HEK293 (cell line): ENCODE measurements around the gene BCORL1.
A peak's percentile ranks its signal among the peaks of the same experiment; 100 is the strongest.

ENCODE experiments used
- GFI1B ChIP-seq: fragments of 450-650 bp; formaldehyde crosslinking; IDR thresholded peaks from 2 replicates; pipeline ENCODE4 v1.5.1; 2016; ENCODE audit warnings: missing biosample characterization, missing genetic modification characterization
- HOXC10 ChIP-seq: sonication (generic); formaldehyde crosslinking; IDR thresholded peaks from 2 replicates; pipeline ENCODE4 v1.8.1; 2023; ENCODE audit warnings: mild to moderate bottlenecking, missing genetic modification reagents
- KLF16 ChIP-seq: fragments of 450-650 bp; formaldehyde crosslinking; IDR thresholded peaks from 2 replicates; pipeline ENCODE4 v1.5.1; 2017; ENCODE audit warnings: missing biosample characterization, missing genetic modification characterization
- KLF9 ChIP-seq: fragments of 450-650 bp; formaldehyde crosslinking; IDR thresholded peaks from 2 replicates; pipeline ENCODE4 v1.5.1; 2016; ENCODE audit warnings: missing biosample characterization, missing genetic modification characterization, low read depth
- REST ChIP-seq: fragments of 450-650 bp; formaldehyde crosslinking; IDR thresholded peaks from 2 replicates; pipeline ENCODE4 v1.5.1; 2016; ENCODE audit warnings: missing biosample characterization, missing genetic modification characterization
- TRIM28 ChIP-seq: IDR thresholded peaks from 2 replicates; pipeline ENCODE4 v1.6.1; 2011; ENCODE audit warnings: low read length, control low read depth, borderline replicate concordance
- ZBTB7A ChIP-seq: fragments of 450-650 bp; formaldehyde crosslinking; IDR thresholded peaks from 2 replicates; pipeline ENCODE4 v1.5.1; 2016; ENCODE audit warnings: low read depth, missing biosample characterization, missing genetic modification characterization
- ZFP41 ChIP-seq: fragments of 450-650 bp; formaldehyde crosslinking; IDR thresholded peaks from 2 replicates; pipeline ENCODE4 v1.5.1; 2016; ENCODE audit warnings: missing biosample characterization, missing genetic modification characterization, borderline replicate concordance
- ZNF133 ChIP-seq: fragments of 450-650 bp; formaldehyde crosslinking; IDR thresholded peaks from 2 replicates; pipeline ENCODE4 v1.5.1; 2016; ENCODE audit warnings: missing biosample characterization, missing genetic modification characterization
- ZNF157 ChIP-seq: fragments of 450-650 bp; formaldehyde crosslinking; IDR thresholded peaks from 2 replicates; pipeline ENCODE4 v1.5.1; 2016; ENCODE audit warnings: missing biosample characterization, missing genetic modification characterization
- ZNF19 ChIP-seq: fragments of 450-650 bp; formaldehyde crosslinking; IDR thresholded peaks from 2 replicates; pipeline ENCODE4; 2016; ENCODE audit warnings: missing biosample characterization, missing genetic modification characterization, low read depth
- ZNF223 ChIP-seq: fragments of 450-650 bp; formaldehyde crosslinking; IDR thresholded peaks from 2 replicates; pipeline ENCODE4 v1.5.1; 2016; ENCODE audit warnings: missing biosample characterization, missing genetic modification characterization
- ZNF248 ChIP-seq: fragments of 450-650 bp; formaldehyde crosslinking; IDR thresholded peaks from 2 replicates; pipeline ENCODE4 v1.5.1; 2017; ENCODE audit warnings: missing biosample characterization, missing genetic modification characterization
- ZNF341 ChIP-seq: fragments of 450-650 bp; formaldehyde crosslinking; IDR thresholded peaks from 2 replicates; pipeline ENCODE4; 2016; ENCODE audit warnings: low read depth, missing biosample characterization, missing genetic modification characterization
- ZNF394 ChIP-seq: fragments of 450-650 bp; formaldehyde crosslinking; IDR thresholded peaks from 2 replicates; pipeline ENCODE4 v1.5.1; 2016; ENCODE audit warnings: missing biosample characterization, missing genetic modification characterization, mild to moderate bottlenecking, moderate library complexity, borderline replicate concordance
- ZNF426 ChIP-seq: fragments of 450-650 bp; formaldehyde crosslinking; IDR thresholded peaks from 2 replicates; pipeline ENCODE4 v1.5.1; 2017; ENCODE audit warnings: missing biosample characterization, missing genetic modification characterization, mild to moderate bottlenecking, inconsistent platforms, moderate library complexity
- ZNF510 ChIP-seq: fragments of 450-650 bp; formaldehyde crosslinking; IDR thresholded peaks from 2 replicates; pipeline ENCODE4 v1.5.1; 2018; ENCODE audit warnings: mild to moderate bottlenecking, missing genetic modification characterization, missing biosample characterization; ENCODE audit not compliant: insufficient replicate concordance
- ZNF529 ChIP-seq: fragments of 450-650 bp; formaldehyde crosslinking; IDR thresholded peaks from 2 replicates; pipeline ENCODE4 v1.5.1; 2017; ENCODE audit warnings: missing genetic modification characterization, missing biosample characterization; ENCODE audit not compliant: insufficient replicate concordance
- ZNF555 ChIP-seq: fragments of 450-650 bp; formaldehyde crosslinking; conservative IDR thresholded peaks from 2 replicates; pipeline ENCODE4 v1.5.1; 2017; ENCODE audit warnings: missing biosample characterization, mild to moderate bottlenecking, missing genetic modification characterization, inconsistent platforms
- ZNF558 ChIP-seq: fragments of 450-650 bp; formaldehyde crosslinking; IDR thresholded peaks from 2 replicates; pipeline ENCODE4 v1.5.1; 2016; ENCODE audit warnings: missing biosample characterization, missing genetic modification characterization
- ZNF623 ChIP-seq: fragments of 450-650 bp; formaldehyde crosslinking; IDR thresholded peaks from 2 replicates; pipeline ENCODE4 v1.5.1; 2016; ENCODE audit warnings: missing biosample characterization, missing genetic modification characterization
- ZNF654 ChIP-seq: fragments of 450-650 bp; formaldehyde crosslinking; IDR thresholded peaks from 2 replicates; pipeline ENCODE4 v1.5.1; 2016; ENCODE audit warnings: low read depth, missing biosample characterization, missing genetic modification characterization
- ZNF664 ChIP-seq: fragments of 450-650 bp; formaldehyde crosslinking; IDR thresholded peaks from 2 replicates; pipeline ENCODE4 v1.5.1; 2016; ENCODE audit warnings: missing biosample characterization, missing genetic modification characterization
- ZNF670 ChIP-seq: fragments of 450-650 bp; formaldehyde crosslinking; IDR thresholded peaks from 2 replicates; pipeline ENCODE4 v1.5.1; 2016; ENCODE audit warnings: missing biosample characterization, missing genetic modification characterization, low read depth
- ZNF792 ChIP-seq: fragments of 450-650 bp; formaldehyde crosslinking; IDR thresholded peaks from 2 replicates; pipeline ENCODE4 v1.5.1; 2016; ENCODE audit warnings: missing biosample characterization, missing genetic modification characterization
- ZSCAN23 ChIP-seq: fragments of 450-650 bp; formaldehyde crosslinking; IDR thresholded peaks from 2 replicates; pipeline ENCODE4 v1.5.1; 2016; ENCODE audit warnings: missing biosample characterization, missing genetic modification characterization
- TF ChIP-seq, protein P1 (sequence below): fragments of 450-650 bp; formaldehyde crosslinking; conservative IDR thresholded peaks from 2 replicates; pipeline ENCODE4 v1.5.1; 2016; ENCODE audit warnings: low read depth, missing biosample characterization, missing genetic modification characterization
- TF ChIP-seq, protein P2 (sequence below): fragments of 450-650 bp; formaldehyde crosslinking; IDR thresholded peaks from 2 replicates; pipeline ENCODE4 v1.5.1; 2016; ENCODE audit warnings: missing biosample characterization, missing genetic modification characterization

BCORL1 gene

DNA sequence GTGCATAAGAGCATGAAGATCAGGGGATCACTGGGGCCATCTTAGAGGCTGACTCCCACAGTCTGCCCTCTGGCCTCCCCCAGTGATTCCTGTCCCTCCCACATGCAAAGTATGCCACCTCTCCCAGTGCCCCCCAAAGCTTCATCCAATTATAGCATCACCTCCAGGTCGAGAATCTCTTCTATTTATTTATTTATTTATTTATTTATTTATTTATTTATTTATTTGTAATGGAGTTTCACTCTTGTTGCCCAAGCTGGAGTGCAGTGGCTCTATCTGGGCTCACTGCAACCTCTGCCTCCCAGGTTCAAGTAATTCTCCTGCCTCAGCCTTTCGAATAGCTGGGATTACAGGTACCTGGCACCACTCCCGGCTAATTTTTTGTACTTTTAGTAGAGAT is 50.1 kb downstream of the BCORL1 start (continued):
- TF ChIP-seq ZNF558 (tag by site-specific recombination) = peak; percentile 68; the same call in 1 of the 2 replicates
- TF ChIP-seq KLF16 (tag by site-specific recombination) = no peak
- peak; percentile 44; the same call in 1 of the 2 replicates for TF ChIP-seq GFI1B
- TF ChIP-seq ZNF664 (tag by site-specific recombination) = 0 out of 2 replicates have a peak, but pooled peaks have one; percentile 58
- TF ChIP-seq KLF9 (tag by site-specific recombination) = no peak
- no peak for TF ChIP-seq ZNF792 (tag by site-specific recombination)
- TF ChIP-seq ZNF394 (tag by site-specific recombination) = peak; percentile 95
- TF ChIP-seq ZBTB7A = no peak
- no peak for TF ChIP-seq ZNF157 (tag by site-specific recombination)
- TF ChIP-seq, protein P1, sequence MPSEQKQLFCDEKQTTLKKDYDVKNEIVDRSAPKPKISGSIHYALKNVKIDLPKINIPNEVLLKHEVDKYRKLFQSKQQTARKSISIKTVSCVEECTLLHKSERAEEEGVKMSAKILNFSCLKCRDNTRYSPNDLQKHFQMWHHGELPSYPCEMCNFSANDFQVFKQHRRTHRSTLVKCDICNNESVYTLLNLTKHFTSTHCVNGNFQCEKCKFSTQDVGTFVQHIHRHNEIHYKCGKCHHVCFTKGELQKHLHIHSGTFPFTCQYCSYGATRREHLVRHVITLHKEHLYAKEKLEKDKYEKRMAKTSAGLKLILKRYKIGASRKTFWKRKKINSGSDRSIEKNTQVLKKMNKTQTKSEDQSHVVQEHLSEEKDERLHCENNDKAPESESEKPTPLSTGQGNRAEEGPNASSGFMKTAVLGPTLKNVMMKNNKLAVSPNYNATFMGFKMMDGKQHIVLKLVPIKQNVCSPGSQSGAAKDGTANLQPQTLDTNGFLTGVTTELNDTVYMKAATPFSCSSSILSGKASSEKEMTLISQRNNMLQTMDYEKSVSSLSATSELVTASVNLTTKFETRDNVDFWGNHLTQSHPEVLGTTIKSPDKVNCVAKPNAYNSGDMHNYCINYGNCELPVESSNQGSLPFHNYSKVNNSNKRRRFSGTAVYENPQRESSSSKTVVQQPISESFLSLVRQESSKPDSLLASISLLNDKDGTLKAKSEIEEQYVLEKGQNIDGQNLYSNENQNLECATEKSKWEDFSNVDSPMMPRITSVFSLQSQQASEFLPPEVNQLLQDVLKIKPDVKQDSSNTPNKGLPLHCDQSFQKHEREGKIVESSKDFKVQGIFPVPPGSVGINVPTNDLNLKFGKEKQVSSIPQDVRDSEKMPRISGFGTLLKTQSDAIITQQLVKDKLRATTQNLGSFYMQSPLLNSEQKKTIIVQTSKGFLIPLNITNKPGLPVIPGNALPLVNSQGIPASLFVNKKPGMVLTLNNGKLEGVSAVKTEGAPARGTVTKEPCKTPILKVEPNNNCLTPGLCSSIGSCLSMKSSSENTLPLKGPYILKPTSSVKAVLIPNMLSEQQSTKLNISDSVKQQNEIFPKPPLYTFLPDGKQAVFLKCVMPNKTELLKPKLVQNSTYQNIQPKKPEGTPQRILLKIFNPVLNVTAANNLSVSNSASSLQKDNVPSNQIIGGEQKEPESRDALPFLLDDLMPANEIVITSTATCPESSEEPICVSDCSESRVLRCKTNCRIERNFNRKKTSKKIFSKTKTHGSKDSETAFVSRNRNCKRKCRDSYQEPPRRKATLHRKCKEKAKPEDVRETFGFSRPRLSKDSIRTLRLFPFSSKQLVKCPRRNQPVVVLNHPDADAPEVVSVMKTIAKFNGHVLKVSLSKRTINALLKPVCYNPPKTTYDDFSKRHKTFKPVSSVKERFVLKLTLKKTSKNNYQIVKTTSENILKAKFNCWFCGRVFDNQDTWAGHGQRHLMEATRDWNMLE = peak; percentile 86
- TF ChIP-seq ZNF223 = 0 out of 2 replicates have a peak, but pooled peaks have one; percentile 17
- no peak for TF ChIP-seq ZSCAN23
- TF ChIP-seq REST (tag by site-specific recombination) = peak; percentile 72
- peak; percentile 86 for TF ChIP-seq ZNF426
- no peak for TF ChIP-seq ZNF529 (tag by site-specific recombination)
- TF ChIP-seq ZNF19 (tag by site-specific recombination) = 0 out of 2 replicates have a peak, but pooled peaks have one; percentile 42
- peak; percentile 84 for TF ChIP-seq ZNF510
- no peak for TF ChIP-seq ZNF670
- TF ChIP-seq ZFP41 (tag by site-specific recombination) = no peak
- TF ChIP-seq, protein P2, sequence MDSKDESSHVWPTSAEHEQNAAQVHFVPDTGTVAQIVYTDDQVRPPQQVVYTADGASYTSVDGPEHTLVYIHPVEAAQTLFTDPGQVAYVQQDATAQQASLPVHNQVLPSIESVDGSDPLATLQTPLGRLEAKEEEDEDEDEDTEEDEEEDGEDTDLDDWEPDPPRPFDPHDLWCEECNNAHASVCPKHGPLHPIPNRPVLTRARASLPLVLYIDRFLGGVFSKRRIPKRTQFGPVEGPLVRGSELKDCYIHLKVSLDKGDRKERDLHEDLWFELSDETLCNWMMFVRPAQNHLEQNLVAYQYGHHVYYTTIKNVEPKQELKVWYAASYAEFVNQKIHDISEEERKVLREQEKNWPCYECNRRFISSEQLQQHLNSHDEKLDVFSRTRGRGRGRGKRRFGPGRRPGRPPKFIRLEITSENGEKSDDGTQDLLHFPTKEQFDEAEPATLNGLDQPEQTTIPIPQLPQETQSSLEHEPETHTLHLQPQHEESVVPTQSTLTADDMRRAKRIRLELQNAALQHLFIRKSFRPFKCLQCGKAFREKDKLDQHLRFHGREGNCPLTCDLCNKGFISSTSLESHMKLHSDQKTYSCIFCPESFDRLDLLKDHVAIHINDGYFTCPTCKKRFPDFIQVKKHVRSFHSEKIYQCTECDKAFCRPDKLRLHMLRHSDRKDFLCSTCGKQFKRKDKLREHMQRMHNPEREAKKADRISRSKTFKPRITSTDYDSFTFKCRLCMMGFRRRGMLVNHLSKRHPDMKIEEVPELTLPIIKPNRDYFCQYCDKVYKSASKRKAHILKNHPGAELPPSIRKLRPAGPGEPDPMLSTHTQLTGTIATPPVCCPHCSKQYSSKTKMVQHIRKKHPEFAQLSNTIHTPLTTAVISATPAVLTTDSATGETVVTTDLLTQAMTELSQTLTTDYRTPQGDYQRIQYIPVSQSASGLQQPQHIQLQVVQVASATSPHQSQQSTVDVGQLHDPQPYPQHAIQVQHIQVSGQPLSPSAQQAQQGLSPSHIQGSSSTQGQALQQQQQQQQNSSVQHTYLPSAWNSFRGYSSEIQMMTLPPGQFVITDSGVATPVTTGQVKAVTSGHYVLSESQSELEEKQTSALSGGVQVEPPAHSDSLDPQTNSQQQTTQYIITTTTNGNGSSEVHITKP (tag by site-specific recombination) = no peak
- no peak for TF ChIP-seq ZNF133 (tag by site-specific recombination)
- peak; percentile 84 for TF ChIP-seq ZNF555
- no peak for TF ChIP-seq TRIM28
- TF ChIP-seq HOXC10 (CRISPR knock-in tag) = no peak
- TF ChIP-seq ZNF341 (tag by site-specific recombination) = no peak
- TF ChIP-seq ZNF654 = peak; percentile 51
- TF ChIP-seq ZNF623 (tag by site-specific recombination) = peak; percentile 72
- no peak for TF ChIP-seq ZNF248 (tag by site-specific recombination)
